ENCODE results near the gene RGL3. TPM values are rescaled to one million over a fixed set of nuclear protein-coding genes. Genes with fewer than 3 reads are reported as not detected.
A peak's percentile ranks its signal among the peaks of the same experiment; 100 is the strongest.
"Not testable (repeated sequence)": the region's sequence is repeated elsewhere in the genome, so short reads cannot be mapped to it uniquely, and the experiment has no call there.

RGL3 gene
- total and polyA plus RNA-seq, 7 donors, result 1.1 to 15.5 (median 2.0) TPM

DNA sequence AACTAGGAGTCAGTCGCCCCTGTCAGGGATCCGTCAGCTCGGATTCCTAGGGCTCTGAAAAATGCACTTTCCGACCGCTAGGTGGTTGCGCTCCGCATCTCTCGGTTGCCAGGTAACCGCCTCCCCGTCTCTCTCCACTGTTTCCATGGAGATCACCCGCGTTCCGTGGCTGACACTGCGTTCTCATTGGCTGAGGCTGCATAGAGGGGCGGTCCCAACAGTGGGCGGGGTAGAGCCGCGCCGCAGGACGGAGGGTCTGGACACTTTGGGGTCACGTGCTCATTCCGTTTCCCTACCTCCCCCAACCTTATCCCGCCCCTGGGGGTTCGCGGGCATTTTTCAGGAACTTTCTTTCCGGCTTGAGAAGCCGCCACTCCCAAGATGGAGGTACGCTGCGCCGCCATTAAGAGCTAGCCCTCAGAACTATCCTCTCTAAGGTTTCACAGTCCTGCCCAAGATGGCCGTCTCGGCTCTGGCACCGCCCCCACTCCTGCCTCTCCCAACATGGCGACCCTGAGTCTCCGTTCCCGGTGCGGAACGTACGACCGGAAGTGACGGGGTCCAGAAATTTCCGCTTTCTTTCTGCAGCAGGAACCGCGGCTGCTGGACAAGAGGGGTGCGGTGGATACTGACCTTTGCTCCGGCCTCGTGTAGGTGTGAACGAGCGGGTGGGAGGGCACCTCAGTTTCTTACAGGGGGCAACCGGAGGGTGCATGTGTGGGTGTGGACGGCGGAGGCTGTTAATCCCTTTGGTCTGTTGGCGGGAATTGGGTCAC lies 16.1 kb upstream of the RGL3 start, which contains the start of the genes ODAD3 and PRKCSH:
ODAD3 (minus strand) TSS at position 65 of the 776 bp plus-strand sequence. CDS start 105 bp downstream, outside the sequence.
PRKCSH (plus strand) TSS at position 579 of the 776 bp plus-strand sequence. CDS start 483 bp downstream, outside the sequence.
- peak; percentile 100 for DNase-seq
- intact Hi-C loops (cut with DNase I), result loop anchor here (1.0 to 10.0 kb wide), 3 partner anchors 54 to 310 kb away; partner anchors contain the start of gene ZNF653

DNA sequence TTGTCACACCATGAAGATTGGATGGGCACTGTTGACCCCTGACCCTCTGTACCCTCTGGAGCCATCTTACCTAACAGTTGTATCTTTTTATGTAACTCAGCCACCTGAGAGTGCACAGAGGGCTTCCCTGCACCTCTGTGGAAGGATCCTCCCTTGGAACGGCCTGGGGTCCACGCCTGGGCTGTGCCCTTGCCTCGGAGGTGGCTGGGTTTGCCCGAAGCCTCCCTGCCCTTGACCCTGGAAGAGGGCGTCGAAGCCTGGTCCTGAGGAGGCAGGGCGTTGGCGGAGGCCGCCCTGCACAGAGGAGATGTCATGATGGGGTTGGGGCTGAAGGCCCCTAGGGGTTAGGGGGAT lies 15.6 kb upstream of the RGL3 start:
- Histone ChIP-seq H3K27ac (peak overlapping the region; percentile 73 to 85 (median 78)), H3K9me3 (no peaks in the 10 kb centered on the region), H3K27me3 (no peaks in the 10 kb centered on the region), H3K4me3 (peak overlapping the region; percentile 54 to 82 (median 71)), H3K4me1 (peaks cover 0 to 22% (median 19%) of the 10 kb centered on the region in 4 donors), H3K36me3 (peaks cover 5 to 32% (median 19%) of the 10 kb centered on the region in 4 donors)
- 3 to 8% methylated on average over 9 of the region's 9 CpGs for WGBS, 2 donors
- DNase-seq, result no peak
- intact Hi-C loops (cut with DNase I), result loop anchor here (1.0 to 10.0 kb wide), 3 partner anchors 53 to 310 kb away; partner anchors contain the start of gene ZNF653
- no peak for TF ChIP-seq POLR2AphosphoS5 (IDR thresholded peaks at IDR 0.05)
- TF ChIP-seq POLR2A (IDR thresholded peaks at IDR 0.05), result no peak
- no peak for TF ChIP-seq EP300 (IDR thresholded peaks at IDR 0.05)
- TF ChIP-seq, protein P1, sequence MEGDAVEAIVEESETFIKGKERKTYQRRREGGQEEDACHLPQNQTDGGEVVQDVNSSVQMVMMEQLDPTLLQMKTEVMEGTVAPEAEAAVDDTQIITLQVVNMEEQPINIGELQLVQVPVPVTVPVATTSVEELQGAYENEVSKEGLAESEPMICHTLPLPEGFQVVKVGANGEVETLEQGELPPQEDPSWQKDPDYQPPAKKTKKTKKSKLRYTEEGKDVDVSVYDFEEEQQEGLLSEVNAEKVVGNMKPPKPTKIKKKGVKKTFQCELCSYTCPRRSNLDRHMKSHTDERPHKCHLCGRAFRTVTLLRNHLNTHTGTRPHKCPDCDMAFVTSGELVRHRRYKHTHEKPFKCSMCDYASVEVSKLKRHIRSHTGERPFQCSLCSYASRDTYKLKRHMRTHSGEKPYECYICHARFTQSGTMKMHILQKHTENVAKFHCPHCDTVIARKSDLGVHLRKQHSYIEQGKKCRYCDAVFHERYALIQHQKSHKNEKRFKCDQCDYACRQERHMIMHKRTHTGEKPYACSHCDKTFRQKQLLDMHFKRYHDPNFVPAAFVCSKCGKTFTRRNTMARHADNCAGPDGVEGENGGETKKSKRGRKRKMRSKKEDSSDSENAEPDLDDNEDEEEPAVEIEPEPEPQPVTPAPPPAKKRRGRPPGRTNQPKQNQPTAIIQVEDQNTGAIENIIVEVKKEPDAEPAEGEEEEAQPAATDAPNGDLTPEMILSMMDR (IDR thresholded peaks at IDR 0.05), result no peak

More for the DNA sequence above, 16.1 kb upstream of the RGL3 start, which contains the start of the genes ODAD3 and PRKCSH:
- H3K27ac ChIP-seq, result peak within 1 kb of the TSS; percentile 73 to 85 (median 78)
- H3K9me3 ChIP-seq, result no peaks in the 10 kb centered on the region
- 0% methylated on average over 53 of the region's 53 CpGs for WGBS, 2 donors
- H3K27me3 ChIP-seq, result no peaks in the 10 kb centered on the region
- peaks cover 5 to 37% (median 23%) of the 10 kb centered on the region in 4 donors for H3K36me3 ChIP-seq
- peak within 1 kb of the TSS; percentile 54 to 82 (median 71) for H3K4me3 ChIP-seq
- H3K4me1 ChIP-seq, result peaks cover 0 to 22% (median 19%) of the 10 kb centered on the region in 4 donors
- TF ChIP-seq POLR2AphosphoS5 (IDR thresholded peaks at IDR 0.05) (peak; percentile 93 to 97 (median 97)), POLR2A (IDR thresholded peaks at IDR 0.05) (peak; percentile 17 to 37), EP300 (IDR thresholded peaks at IDR 0.05) (peak in 1 of 4 donors; percentile 72)
- TF ChIP-seq, protein P1 (IDR thresholded peaks at IDR 0.05), result peak; percentile 89 to 99 (median 96)

DNA sequence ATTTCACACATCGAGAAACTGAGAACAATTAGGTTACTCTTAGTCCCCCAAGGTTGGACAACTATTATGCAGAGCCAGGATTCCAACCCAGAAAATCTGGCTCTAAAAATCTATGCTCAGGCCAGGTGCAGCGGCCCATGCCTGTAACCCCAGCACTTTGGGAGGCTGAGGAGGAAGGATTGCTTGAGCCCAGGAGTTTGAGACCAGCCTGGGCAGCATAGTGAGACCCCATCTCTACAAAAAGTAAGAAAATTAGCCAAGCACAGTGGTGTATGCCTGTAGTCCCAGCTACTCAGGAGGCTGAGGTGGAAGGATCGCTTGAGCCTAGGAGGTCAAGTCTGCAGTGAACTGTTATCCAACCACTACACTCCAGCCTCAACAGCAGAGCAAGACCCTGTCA lies 14.4 kb upstream of the RGL3 start:
- not testable (repeated sequence) for H3K4me3 ChIP-seq, H3K27ac ChIP-seq, H3K27me3 ChIP-seq, DNase-seq, H3K9me3 ChIP-seq
- Histone ChIP-seq H3K4me1 (peaks cover 0 to 22% (median 19%) of the 10 kb centered on the region in 4 donors), H3K36me3 (peaks cover 5 to 22% (median 15%) of the 10 kb centered on the region in 4 donors)
- 97% methylated on average over 3 of the region's 3 CpGs for WGBS, 2 donors
- intact Hi-C loops (cut with DNase I), result loop anchor here (10.0 kb wide), 1 partner anchor 309 kb away; no protein-coding TSS in a partner anchor

DNA sequence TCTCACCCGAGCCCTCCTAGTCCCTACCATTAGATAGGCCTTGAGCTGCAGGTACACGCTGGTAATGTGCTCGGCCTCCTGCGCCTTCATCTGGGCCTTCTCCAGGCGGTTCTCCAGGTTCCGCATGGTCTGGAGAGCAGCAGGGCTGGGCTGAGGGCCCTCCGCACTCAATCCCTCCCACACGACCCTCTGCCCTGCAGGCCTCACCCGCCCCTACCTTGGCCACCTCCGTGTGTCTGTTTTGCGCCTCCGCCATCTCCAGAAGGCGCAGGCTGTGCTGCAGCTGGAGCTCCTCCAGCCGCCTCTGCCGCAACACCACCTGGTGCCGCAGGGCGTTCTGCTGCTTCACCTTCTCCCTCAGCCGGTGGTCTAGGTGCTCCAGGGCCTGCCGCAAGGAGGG lies 7.5 kb upstream of the RGL3 start:
- WGBS, 2 donors, result 93% methylated on average over 19 of the region's 19 CpGs
- Histone ChIP-seq H3K27ac (no peak overlapping the region), H3K4me3 (no peak overlapping the region), H3K27me3 (peaks cover 14 to 27% (median 24%) of the 10 kb centered on the region in 3 donors), H3K4me1 (peaks cover 0 to 12% (median 10%) of the 10 kb centered on the region in 4 donors), H3K9me3 (no peaks in the 10 kb centered on the region), H3K36me3 (no peaks in the 10 kb centered on the region)
- TF ChIP-seq POLR2A (IDR thresholded peaks at IDR 0.05), result no peak
- TF ChIP-seq, protein P1 (IDR thresholded peaks at IDR 0.05), result no peak
- no peak for TF ChIP-seq EP300 (IDR thresholded peaks at IDR 0.05)
- no peak for TF ChIP-seq POLR2AphosphoS5 (IDR thresholded peaks at IDR 0.05)
- no peak for DNase-seq
- intact Hi-C loops (cut with DNase I), result no loop called here
